ENCODE measurements around the gene SRMS.

SRMS gene

DNA sequence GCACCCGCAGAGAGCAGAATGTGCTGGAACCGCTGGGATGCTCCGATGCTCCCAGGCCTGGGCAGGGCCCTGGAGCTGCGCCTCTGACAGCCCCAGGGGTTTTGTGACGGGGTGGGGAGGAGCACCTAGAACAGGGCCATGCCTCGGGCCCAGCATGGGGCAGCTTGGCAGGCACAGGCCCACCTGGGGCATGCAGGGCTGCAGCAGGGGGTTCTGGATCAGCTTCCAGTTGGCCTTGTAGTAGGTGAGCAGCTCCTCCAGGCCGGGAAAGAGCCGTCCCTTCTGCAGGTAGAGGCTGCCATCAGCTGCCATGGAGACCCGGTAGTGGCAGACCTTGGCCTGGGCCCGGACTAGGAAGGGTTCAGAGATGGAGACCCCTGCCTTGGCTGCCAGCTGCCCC is 4.4 kb downstream of the SRMS start:
- Histone ChIP-seq H2AK5ac (ENCODE audit: low read length) (no peak overlapping the region), H3K14ac (ENCODE audit: low read length) (no peak overlapping the region), H3K36me3 (ENCODE audit: control insufficient read depth in 1 of 2, insufficient read depth in 2 of 2, low read length in 2 of 2) (no peaks in the 10 kb centered on the region), H3K4me2 (ENCODE audit: low read length) (no peak overlapping the region), H3K27me3 (ENCODE audit: insufficient read depth, low read length) (no peaks in the 10 kb centered on the region), H4K12ac (ENCODE audit: low read depth, low read length) (no peak overlapping the region), H4K8ac (ENCODE audit: low read depth, low read length) (no peak overlapping the region), H2BK120ac (ENCODE audit: insufficient read depth, low read length, poor library complexity) (no peak overlapping the region), H3K27ac (ENCODE audit: low read depth, low read length) (no peak overlapping the region), H3K18ac (ENCODE audit: low read length) (no peak overlapping the region), H3K4ac (ENCODE audit: low read depth, low read length) (no peak overlapping the region), H3K9ac (ENCODE audit: low read length) (no peak overlapping the region), H3K79me1 (ENCODE audit: low read length) (no peaks in the 10 kb centered on the region), H3K23ac (ENCODE audit: low read length) (no peak overlapping the region), H3K4me3 (ENCODE audit: low read depth, low read length) (no peak overlapping the region), H3K4me1 (ENCODE audit: control insufficient read depth in 1 of 2, insufficient read depth in 2 of 2, low read length in 2 of 2) (peaks cover 0 to 6% of the 10 kb centered on the region in 2 experiments), H3K9me3 (ENCODE audit: insufficient read depth, low read depth, low read length) (no peaks in the 10 kb centered on the region), H2BK12ac (ENCODE audit: low read length) (no peak overlapping the region), H4K91ac (ENCODE audit: low read depth, low read length) (no peak overlapping the region), H2AFZ (ENCODE audit: insufficient read depth, low read length, poor library complexity) (no peak overlapping the region), H3K79me2 (ENCODE audit: control insufficient read depth, insufficient read depth, low read length, poor library complexity) (no peaks in the 10 kb centered on the region), H2BK5ac (ENCODE audit: low read depth, low read length, poor library complexity) (no peak overlapping the region)
- DNase-seq = no peak
- WGBS (ENCODE audit: extremely low coverage, insufficient coverage, insufficient read length) = no CpG with 5 or more reads among the region's 10 CpGs

DNA sequence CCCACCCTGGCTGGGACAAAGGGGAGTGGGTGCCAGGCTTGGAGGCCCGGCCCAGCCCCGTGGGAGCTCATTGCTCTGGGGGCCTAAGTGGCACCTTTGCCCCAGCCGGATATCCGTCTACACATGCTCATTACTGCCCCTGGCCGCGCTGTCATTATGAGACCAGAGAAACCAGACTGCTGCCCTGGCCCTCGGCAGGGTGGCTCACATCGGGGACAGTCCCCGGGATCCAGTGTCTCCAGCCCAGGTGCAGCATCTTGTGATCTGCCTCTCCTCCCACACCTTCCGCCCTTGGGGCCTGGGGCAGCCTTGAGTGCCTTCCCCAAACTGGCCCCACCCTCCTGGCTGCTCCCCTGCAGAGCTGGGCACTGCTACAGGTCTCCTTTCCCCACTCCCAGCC is 4.9 kb downstream of the SRMS start:
- Histone ChIP-seq H3K79me2 (ENCODE audit: control insufficient read depth, insufficient read depth, low read length, poor library complexity) (no peaks in the 10 kb centered on the region), H2BK5ac (ENCODE audit: low read depth, low read length, poor library complexity) (no peak overlapping the region), H3K27ac (ENCODE audit: low read depth, low read length) (no peak overlapping the region), H2AFZ (ENCODE audit: insufficient read depth, low read length, poor library complexity) (no peak overlapping the region), H3K4me1 (ENCODE audit: control insufficient read depth in 1 of 2, insufficient read depth in 2 of 2, low read length in 2 of 2) (peaks cover 0 to 7% of the 10 kb centered on the region in 2 experiments), H3K4me2 (ENCODE audit: low read length) (no peak overlapping the region), H3K36me3 (ENCODE audit: control insufficient read depth in 1 of 2, insufficient read depth in 2 of 2, low read length in 2 of 2) (no peaks in the 10 kb centered on the region), H3K79me1 (ENCODE audit: low read length) (no peaks in the 10 kb centered on the region), H3K4ac (ENCODE audit: low read depth, low read length) (no peak overlapping the region), H2AK5ac (ENCODE audit: low read length) (no peak overlapping the region), H4K8ac (ENCODE audit: low read depth, low read length) (no peak overlapping the region), H2BK120ac (ENCODE audit: insufficient read depth, low read length, poor library complexity) (no peak overlapping the region), H4K12ac (ENCODE audit: low read depth, low read length) (no peak overlapping the region), H3K4me3 (ENCODE audit: low read depth, low read length) (no peak overlapping the region), H3K9me3 (ENCODE audit: insufficient read depth, low read depth, low read length) (no peaks in the 10 kb centered on the region), H2BK12ac (ENCODE audit: low read length) (no peak overlapping the region), H3K9ac (ENCODE audit: low read length) (no peak overlapping the region), H3K23ac (ENCODE audit: low read length) (no peak overlapping the region), H3K14ac (ENCODE audit: low read length) (no peak overlapping the region), H3K27me3 (ENCODE audit: insufficient read depth, low read length) (no peaks in the 10 kb centered on the region), H3K18ac (ENCODE audit: low read length) (no peak overlapping the region), H4K91ac (ENCODE audit: low read depth, low read length) (no peak overlapping the region)
- DNase-seq = no peak
- WGBS (ENCODE audit: extremely low coverage, insufficient coverage, insufficient read length) = no CpG with 5 or more reads among the region's 10 CpGs

DNA sequence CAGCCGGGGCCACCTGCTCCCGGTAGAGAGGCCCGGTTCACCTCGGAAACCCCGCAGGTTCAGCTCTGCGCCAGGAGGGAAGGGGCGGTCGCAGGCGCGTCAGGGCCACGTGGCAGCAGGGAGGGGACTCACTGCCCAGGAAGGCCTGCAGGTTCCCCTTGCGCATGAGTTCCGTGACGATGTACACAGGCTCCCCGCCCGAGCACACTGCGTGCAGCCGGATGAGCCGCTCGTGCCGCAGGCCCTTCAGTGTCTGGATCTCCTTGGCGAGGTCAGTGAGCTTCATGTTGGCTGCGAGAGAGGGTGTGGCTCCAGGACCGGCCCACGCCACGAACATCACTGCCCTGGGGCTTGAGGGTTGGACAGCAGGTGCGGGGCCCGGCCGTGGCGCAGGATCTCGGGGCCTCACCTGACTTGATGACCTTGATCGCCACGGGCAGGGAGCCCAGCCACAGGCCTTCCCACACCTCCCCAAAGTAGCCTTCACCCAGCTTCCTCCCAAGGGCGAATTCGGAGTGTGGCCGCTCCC is 5.5 kb downstream of the SRMS start:
- H3K4me2 ChIP-seq (ENCODE audit: low read length) = no peak overlapping the region
- H3K9ac ChIP-seq (ENCODE audit: low read length) = no peak overlapping the region
- H3K36me3 ChIP-seq (ENCODE audit: control insufficient read depth in 1 of 2, insufficient read depth in 2 of 2, low read length in 2 of 2) = no peaks in the 10 kb centered on the region
- no peak overlapping the region for H4K8ac ChIP-seq (ENCODE audit: low read depth, low read length)
- no peak overlapping the region for H2BK12ac ChIP-seq (ENCODE audit: low read length)
- no peak overlapping the region for H3K4me3 ChIP-seq (ENCODE audit: low read depth, low read length)
- no peaks in the 10 kb centered on the region for H3K79me1 ChIP-seq (ENCODE audit: low read length)
- no peak overlapping the region for H4K91ac ChIP-seq (ENCODE audit: low read depth, low read length)
- H3K4ac ChIP-seq (ENCODE audit: low read depth, low read length) = no peak overlapping the region
- no peak overlapping the region for H4K12ac ChIP-seq (ENCODE audit: low read depth, low read length)
- no peaks in the 10 kb centered on the region for H3K27me3 ChIP-seq (ENCODE audit: insufficient read depth, low read length)
- no peak overlapping the region for H2AFZ ChIP-seq (ENCODE audit: insufficient read depth, low read length, poor library complexity)
- peaks cover 0 to 8% of the 10 kb centered on the region in 2 experiments for H3K4me1 ChIP-seq (ENCODE audit: control insufficient read depth in 1 of 2, insufficient read depth in 2 of 2, low read length in 2 of 2)
- H2AK5ac ChIP-seq (ENCODE audit: low read length) = no peak overlapping the region
- H2BK120ac ChIP-seq (ENCODE audit: insufficient read depth, low read length, poor library complexity) = no peak overlapping the region
- H3K9me3 ChIP-seq (ENCODE audit: insufficient read depth, low read depth, low read length) = no peaks in the 10 kb centered on the region
- no peak overlapping the region for H3K18ac ChIP-seq (ENCODE audit: low read length)
- WGBS (ENCODE audit: extremely low coverage, insufficient coverage, insufficient read length) = no CpG with 5 or more reads among the region's 36 CpGs
- H3K14ac ChIP-seq (ENCODE audit: low read length) = no peak overlapping the region
- H3K23ac ChIP-seq (ENCODE audit: low read length) = no peak overlapping the region
- H2BK5ac ChIP-seq (ENCODE audit: low read depth, low read length, poor library complexity) = no peak overlapping the region
- H3K79me2 ChIP-seq (ENCODE audit: control insufficient read depth, insufficient read depth, low read length, poor library complexity) = no peaks in the 10 kb centered on the region
- no peak overlapping the region for H3K27ac ChIP-seq (ENCODE audit: low read depth, low read length)
- no peak for DNase-seq

DNA sequence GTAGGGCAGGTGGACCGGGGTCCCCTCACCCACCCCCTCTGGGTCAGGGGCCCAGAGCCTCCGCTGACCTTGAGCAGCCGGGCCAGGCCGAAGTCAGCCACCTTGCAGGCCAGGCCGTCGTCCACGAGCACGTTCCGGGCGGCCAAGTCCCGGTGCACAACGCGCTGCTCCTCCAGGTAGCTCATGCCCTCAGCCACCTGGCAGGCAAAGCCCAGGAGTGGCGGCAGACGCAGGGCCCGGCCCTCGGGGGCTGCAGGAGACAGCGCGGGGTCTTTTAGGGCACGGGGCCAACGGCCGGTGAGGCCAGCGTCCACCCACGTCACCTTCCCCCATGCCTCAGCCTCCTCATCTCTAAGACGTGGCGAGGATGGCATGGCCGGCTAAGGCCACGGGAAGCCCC is 6.2 kb downstream of the SRMS start:
- no CpG with 5 or more reads among the region's 28 CpGs for WGBS (ENCODE audit: extremely low coverage, insufficient coverage, insufficient read length)
- no peaks in the 10 kb centered on the region for H3K27me3 ChIP-seq (ENCODE audit: insufficient read depth, low read length)
- no peak overlapping the region for H3K18ac ChIP-seq (ENCODE audit: low read length)
- H4K12ac ChIP-seq (ENCODE audit: low read depth, low read length) = no peak overlapping the region
- no peak overlapping the region for H3K14ac ChIP-seq (ENCODE audit: low read length)
- no peak overlapping the region for H3K4me3 ChIP-seq (ENCODE audit: low read depth, low read length)
- peaks cover 0 to 8% of the 10 kb centered on the region in 2 experiments for H3K4me1 ChIP-seq (ENCODE audit: control insufficient read depth in 1 of 2, insufficient read depth in 2 of 2, low read length in 2 of 2)
- DNase-seq = no peak
- no peak overlapping the region for H4K8ac ChIP-seq (ENCODE audit: low read depth, low read length)
- no peak overlapping the region for H3K4ac ChIP-seq (ENCODE audit: low read depth, low read length)
- H2AK5ac ChIP-seq (ENCODE audit: low read length) = no peak overlapping the region
- H4K91ac ChIP-seq (ENCODE audit: low read depth, low read length) = no peak overlapping the region
- H3K23ac ChIP-seq (ENCODE audit: low read length) = no peak overlapping the region
- H3K9me3 ChIP-seq (ENCODE audit: insufficient read depth, low read depth, low read length) = no peaks in the 10 kb centered on the region
- no peak overlapping the region for H2AFZ ChIP-seq (ENCODE audit: insufficient read depth, low read length, poor library complexity)
- no peaks in the 10 kb centered on the region for H3K79me2 ChIP-seq (ENCODE audit: control insufficient read depth, insufficient read depth, low read length, poor library complexity)
- H2BK12ac ChIP-seq (ENCODE audit: low read length) = no peak overlapping the region
- no peak overlapping the region for H3K9ac ChIP-seq (ENCODE audit: low read length)
- H3K27ac ChIP-seq (ENCODE audit: low read depth, low read length) = no peak overlapping the region
- no peaks in the 10 kb centered on the region for H3K36me3 ChIP-seq (ENCODE audit: control insufficient read depth in 1 of 2, insufficient read depth in 2 of 2, low read length in 2 of 2)
- H2BK5ac ChIP-seq (ENCODE audit: low read depth, low read length, poor library complexity) = no peak overlapping the region
- H3K79me1 ChIP-seq (ENCODE audit: low read length) = no peaks in the 10 kb centered on the region
- no peak overlapping the region for H3K4me2 ChIP-seq (ENCODE audit: low read length)
- H2BK120ac ChIP-seq (ENCODE audit: insufficient read depth, low read length, poor library complexity) = no peak overlapping the region
